Measurements from ENCODE around the gene NUDT8.

The NUDT8 gene

GRCh38 chr11:67641338-67642172, 11.8 kb upstream of the NUDT8 start:
- no peak for TF ChIP-seq CTCF (IDR thresholded peaks at IDR 0.05)
- Histone ChIP-seq H3K36me3 (ENCODE audit: control insufficient read depth, insufficient read depth, low read length) (no peaks in the 10 kb centered on the region), H3K4me3 (ENCODE audit: low read depth, low read length) (no peak overlapping the region), H3K27me3 (ENCODE audit: control insufficient read depth, insufficient read depth, low read length) (no peaks in the 10 kb centered on the region), H3K79me2 (no peaks in the 10 kb centered on the region), H2AFZ (no peak overlapping the region), H3K9me3 (ENCODE audit: control insufficient read depth, low read length) (no peaks in the 10 kb centered on the region), H3K4me1 (no peaks in the 10 kb centered on the region), H3K27ac (no peak overlapping the region), H3K9ac (no peak overlapping the region), H3K4me2 (ENCODE audit: low read length) (no peak overlapping the region)

GRCh38 chr11:67640758-67641337, 11.1 kb upstream of the NUDT8 start:
- Histone ChIP-seq H3K79me2 (no peaks in the 10 kb centered on the region), H2AFZ (no peak overlapping the region), H3K27ac (no peak overlapping the region), H3K9ac (no peak overlapping the region), H3K4me1 (no peaks in the 10 kb centered on the region), H3K36me3 (ENCODE audit: control insufficient read depth, insufficient read depth, low read length) (no peaks in the 10 kb centered on the region), H3K4me2 (ENCODE audit: low read length) (no peak overlapping the region), H3K9me3 (ENCODE audit: control insufficient read depth, low read length) (no peaks in the 10 kb centered on the region), H3K27me3 (ENCODE audit: control insufficient read depth, insufficient read depth, low read length) (no peaks in the 10 kb centered on the region), H3K4me3 (ENCODE audit: low read depth, low read length) (no peak overlapping the region)
- TF ChIP-seq CTCF (IDR thresholded peaks at IDR 0.05) = no peak

GRCh38 chr11:67640021-67640757, 10.5 kb upstream of the NUDT8 start:
- no peak overlapping the region for H3K4me3 ChIP-seq (ENCODE audit: low read depth, low read length)
- no peaks in the 10 kb centered on the region for H3K4me1 ChIP-seq
- no peaks in the 10 kb centered on the region for H3K36me3 ChIP-seq (ENCODE audit: control insufficient read depth, insufficient read depth, low read length)
- H3K4me2 ChIP-seq (ENCODE audit: low read length) = no peak overlapping the region
- H3K27ac ChIP-seq = no peak overlapping the region
- peak; percentile 49 for TF ChIP-seq CTCF (IDR thresholded peaks at IDR 0.05)
- H3K9me3 ChIP-seq (ENCODE audit: control insufficient read depth, low read length) = no peaks in the 10 kb centered on the region
- no peak overlapping the region for H2AFZ ChIP-seq
- H3K79me2 ChIP-seq = no peaks in the 10 kb centered on the region
- no peak overlapping the region for H3K9ac ChIP-seq
- no peaks in the 10 kb centered on the region for H3K27me3 ChIP-seq (ENCODE audit: control insufficient read depth, insufficient read depth, low read length)

GRCh38 chr11:67639438-67639859, 9.7 kb upstream of the NUDT8 start, which contains the start of gene TBX10:
TBX10 (minus strand) TSS chr11:67639763; CDS start chr11:67639472, 291 bp downstream.
- H3K36me3 ChIP-seq (ENCODE audit: control insufficient read depth, insufficient read depth, low read length) = no peaks in the 10 kb centered on the region
- H2AFZ ChIP-seq = no peak within 1 kb of the TSS
- H3K4me2 ChIP-seq (ENCODE audit: low read length) = no peak within 1 kb of the TSS
- no peaks in the 10 kb centered on the region for H3K79me2 ChIP-seq
- H3K27me3 ChIP-seq (ENCODE audit: control insufficient read depth, insufficient read depth, low read length) = no peaks in the 10 kb centered on the region
- TF ChIP-seq CTCF (IDR thresholded peaks at IDR 0.05) = no peak
- H3K4me3 ChIP-seq (ENCODE audit: low read depth, low read length) = no peak within 1 kb of the TSS
- no peaks in the 10 kb centered on the region for H3K9me3 ChIP-seq (ENCODE audit: control insufficient read depth, low read length)
- no peak within 1 kb of the TSS for H3K9ac ChIP-seq
- H3K27ac ChIP-seq = no peak within 1 kb of the TSS
- no peaks in the 10 kb centered on the region for H3K4me1 ChIP-seq
